Measurements from ENCODE around the gene OTOP2. TPM values are rescaled to one million over a fixed set of nuclear protein-coding genes. Genes with fewer than 3 reads are reported as not detected.

Gene OTOP2
- total and polyA plus RNA-seq, 2 of the 4 experiments (the other 2 are of a cell fraction), result not detected

- Histone ChIP-seq H4K5ac (ENCODE audit: low read depth, low read length) (no peak overlapping the region), H2AK5ac (ENCODE audit: low read depth, low read length) (no peak overlapping the region), H3K36me3 (ENCODE audit: control insufficient read depth, insufficient read depth, low read length) (no peaks in the 10 kb centered on the region), H3K4me2 (ENCODE audit: low read depth, low read length) (no peak overlapping the region), H4K8ac (ENCODE audit: low read depth in 2 of 2, low read length in 2 of 2) (no peak overlapping the region), H2BK5ac (ENCODE audit: low read depth, low read length, poor library complexity, severe bottlenecking) (no peak overlapping the region), H2BK15ac (ENCODE audit: low read depth, low read length) (no peak overlapping the region), H3K27me3 (ENCODE audit: control insufficient read depth, insufficient read depth, low read length) (peaks cover 51% of the 10 kb centered on the region), H3K4me1 (ENCODE audit: control insufficient read depth, insufficient read depth, low read length) (no peaks in the 10 kb centered on the region), H2AFZ (replicated peaks; ENCODE audit: low read length, poor library complexity) (no peak overlapping the region), H2AK9ac (replicated peaks; ENCODE audit: low read depth, low read length, poor library complexity) (no peak overlapping the region), H3K9me1 (ENCODE audit: insufficient read depth, low read length) (no peaks in the 10 kb centered on the region), H3K27ac (ENCODE audit: insufficient read depth, low read length) (no peak overlapping the region), H2BK20ac (ENCODE audit: low read depth, low read length) (no peak overlapping the region), H3K23ac (ENCODE audit: low read depth, low read length) (no peak overlapping the region), H4K20me1 (ENCODE audit: insufficient read depth, low read length) (no peaks in the 10 kb centered on the region), H3K9ac (ENCODE audit: low read depth, low read length) (no peak overlapping the region), H3K79me1 (ENCODE audit: low read depth in 1 of 2, low read length in 2 of 2) (no peaks in the 10 kb centered on the region), H2BK120ac (ENCODE audit: low read depth, low read length) (no peak overlapping the region), H3K14ac (replicated peaks; ENCODE audit: low read depth, low read length) (no peak overlapping the region), H3K4ac (ENCODE audit: low read depth, low read length) (no peak overlapping the region), H3K4me3 (ENCODE audit: insufficient read depth, low read depth, low read length) (no peak overlapping the region), H4K91ac (ENCODE audit: insufficient read depth, low read depth, low read length) (no peak overlapping the region), H3K56ac (ENCODE audit: extremely low read depth, insufficient read depth, low read length) (no peak overlapping the region), H3K18ac (ENCODE audit: low read depth, low read length) (no peak overlapping the region), H3K9me3 (ENCODE audit: control insufficient read depth, insufficient read depth, low read length) (no peaks in the 10 kb centered on the region)
- BruUV-seq (replicated peaks), result no TSS peak
- CTCF ChIA-PET, result no interaction called here
- in situ Hi-C loops (cut with MboI; ENCODE audit: low sequenced_read_pairs) (loop anchor here (10.0 kb wide), 1 partner anchor 206 kb away; the partner anchor contains the start of gene NHERF1), dilution Hi-C loops (cut with HindIII; ENCODE audit: low sequenced_read_pairs, unreplicated experiment) (no loop called here), intact Hi-C loops (cut with micrococcal nuclease) (no loop called here)
- DNase-seq, result no peak
- POLR2A ChIA-PET (ENCODE audit: unreplicated experiment), result no interaction called here
- no peak for TF ChIP-seq CHD1 (IDR thresholded peaks at IDR 0.05; ENCODE audit: low read depth, low read length)
- TF ChIP-seq RCOR1 (IDR thresholded peaks at IDR 0.05; ENCODE audit: insufficient replicate concordance, low read length), result no peak
- no peak for TF ChIP-seq ELK1 (IDR thresholded peaks at IDR 0.05; ENCODE audit: borderline replicate concordance, low read depth, low read length)
- TF ChIP-seq SMC3 (IDR thresholded peaks at IDR 0.05; ENCODE audit: low read depth, low read length), result no peak
- TF ChIP-seq USF2 (IDR thresholded peaks at IDR 0.05; ENCODE audit: low read depth, low read length), result no peak
- no peak for TF ChIP-seq BHLHE40 (IDR thresholded peaks at IDR 0.05; ENCODE audit: low read depth, low read length)
- TF ChIP-seq RFX5 (IDR thresholded peaks at IDR 0.05; ENCODE audit: low read depth, low read length), result no peak
- TF ChIP-seq CTCF (conservative IDR thresholded peaks at IDR 0.05; ENCODE audit: low read depth, low read length), result no peak
- no peak for TF ChIP-seq MXI1 (IDR thresholded peaks at IDR 0.05; ENCODE audit: borderline replicate concordance, low read depth, low read length)
- no peak for TF ChIP-seq POLR2A (IDR thresholded peaks at IDR 0.05; ENCODE audit: low read depth, low read length)
- TF ChIP-seq CEBPB (IDR thresholded peaks at IDR 0.05; ENCODE audit: low read depth, low read length), result no peak
- no peak for TF ChIP-seq MAZ (IDR thresholded peaks at IDR 0.05; ENCODE audit: borderline replicate concordance, low read depth, low read length)
- TF ChIP-seq MAFK (IDR thresholded peaks at IDR 0.05; ENCODE audit: low read depth, low read length), result no peak
- WGBS, 2 experiments (ENCODE audit: extremely low coverage in 2 of 2, insufficient read length in 1 of 2), result no CpG with 5 or more reads among the region's 3 CpGs
- no peak for ATAC-seq (ENCODE audit: low read depth)
These were observed 27.0 kb downstream of the OTOP2 start for GRCh38 chr17:74951065-74951464.

Measured in IMR-90 (cell line).